Measurements from ENCODE around the gene TAS1R3.

- TF ChIP-seq, protein P1, sequence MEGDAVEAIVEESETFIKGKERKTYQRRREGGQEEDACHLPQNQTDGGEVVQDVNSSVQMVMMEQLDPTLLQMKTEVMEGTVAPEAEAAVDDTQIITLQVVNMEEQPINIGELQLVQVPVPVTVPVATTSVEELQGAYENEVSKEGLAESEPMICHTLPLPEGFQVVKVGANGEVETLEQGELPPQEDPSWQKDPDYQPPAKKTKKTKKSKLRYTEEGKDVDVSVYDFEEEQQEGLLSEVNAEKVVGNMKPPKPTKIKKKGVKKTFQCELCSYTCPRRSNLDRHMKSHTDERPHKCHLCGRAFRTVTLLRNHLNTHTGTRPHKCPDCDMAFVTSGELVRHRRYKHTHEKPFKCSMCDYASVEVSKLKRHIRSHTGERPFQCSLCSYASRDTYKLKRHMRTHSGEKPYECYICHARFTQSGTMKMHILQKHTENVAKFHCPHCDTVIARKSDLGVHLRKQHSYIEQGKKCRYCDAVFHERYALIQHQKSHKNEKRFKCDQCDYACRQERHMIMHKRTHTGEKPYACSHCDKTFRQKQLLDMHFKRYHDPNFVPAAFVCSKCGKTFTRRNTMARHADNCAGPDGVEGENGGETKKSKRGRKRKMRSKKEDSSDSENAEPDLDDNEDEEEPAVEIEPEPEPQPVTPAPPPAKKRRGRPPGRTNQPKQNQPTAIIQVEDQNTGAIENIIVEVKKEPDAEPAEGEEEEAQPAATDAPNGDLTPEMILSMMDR (IDR thresholded peaks at IDR 0.05) = no peak
- TF ChIP-seq EZH2 (IDR thresholded peaks at IDR 0.05; ENCODE audit: borderline replicate concordance, insufficient read depth, low read depth, low read length, poor library complexity, severe bottlenecking) = no peak
Measured at GRCh38 chr1:1329304-1330210, 1.5 kb upstream of the TAS1R3 start.
